ENCODE measurements around the gene RFX4.

RFX4 gene

GRCh38 chr12:106582641-106583230 is at the start of gene RFX4:
Gene RFX4, plus strand, starts transcription at chr12:106583004. Its CDS starts 317 bp downstream, at chr12:106583321.
- peak; percentile 74 for DNase-seq

- DNase-seq, result no peak
Observed at GRCh38 chr12:106541201-106541600, 41.6 kb upstream of the RFX4 start.

GRCh38 chr12:106551410-106551809 is 31.4 kb upstream of the RFX4 start:
- no peak for DNase-seq

GRCh38 chr12:106552228-106552627 is 30.6 kb upstream of the RFX4 start:
- no peak for DNase-seq

GRCh38 chr12:106564678-106565329 is 18.0 kb upstream of the RFX4 start:
- DNase-seq, result no peak

- DNase-seq, result no peak
Observed at GRCh38 chr12:106566771-106567170, 16.0 kb upstream of the RFX4 start.

- no peak for DNase-seq
Observed at GRCh38 chr12:106573239-106573638, 9.6 kb upstream of the RFX4 start.

GRCh38 chr12:106576848-106577247 is 6.0 kb upstream of the RFX4 start:
- no peak for DNase-seq

GRCh38 chr12:106580671-106581508 is 1.9 kb upstream of the RFX4 start:
- DNase-seq, result peak; percentile 41

GRCh38 chr12:106581543-106582248 is 1.1 kb upstream of the RFX4 start:
- peak; percentile 59 for DNase-seq

- no peak for DNase-seq
Observed at GRCh38 chr12:106582249-106582591, 584 bp upstream of the RFX4 start.

- peak; percentile 16 for DNase-seq
Observed at GRCh38 chr12:106583242-106584103, 669 bp downstream of the RFX4 start.

GRCh38 chr12:106584104-106585064 is 1.6 kb downstream of the RFX4 start:
- DNase-seq, result no peak

GRCh38 chr12:106585105-106585520 is 2.3 kb downstream of the RFX4 start:
- no peak for DNase-seq

- no peak for DNase-seq
Observed at GRCh38 chr12:106585521-106586277, 2.9 kb downstream of the RFX4 start.

GRCh38 chr12:106586278-106586802 is 3.5 kb downstream of the RFX4 start:
- no peak for DNase-seq

GRCh38 chr12:106586803-106587684 is 4.2 kb downstream of the RFX4 start:
- peak; percentile 71 for DNase-seq

GRCh38 chr12:106588771-106589170 is 6.0 kb downstream of the RFX4 start:
- DNase-seq, result no peak

- DNase-seq, result no peak
Observed at GRCh38 chr12:106590601-106591000, 7.8 kb downstream of the RFX4 start.

Data from NCI-H146 (cell line).